HEK293 (cell line): ENCODE results near the gene SNCAIP.

Experiments
- ZNF580 ChIP-seq: fragments of 450-650 bp; formaldehyde crosslinking; IDR thresholded peaks from 2 replicates; pipeline ENCODE4 v1.5.1; 2016; ENCODE audit warnings: missing biosample characterization, missing genetic modification characterization
- ZNF626 ChIP-seq: fragments of 450-650 bp; sonication (Bioruptor Pico); formaldehyde crosslinking; IDR thresholded peaks from 2 replicates; pipeline ENCODE4 v1.5.1; 2018; ENCODE audit warnings: missing biosample characterization, missing genetic modification characterization, inconsistent platforms

DNA sequence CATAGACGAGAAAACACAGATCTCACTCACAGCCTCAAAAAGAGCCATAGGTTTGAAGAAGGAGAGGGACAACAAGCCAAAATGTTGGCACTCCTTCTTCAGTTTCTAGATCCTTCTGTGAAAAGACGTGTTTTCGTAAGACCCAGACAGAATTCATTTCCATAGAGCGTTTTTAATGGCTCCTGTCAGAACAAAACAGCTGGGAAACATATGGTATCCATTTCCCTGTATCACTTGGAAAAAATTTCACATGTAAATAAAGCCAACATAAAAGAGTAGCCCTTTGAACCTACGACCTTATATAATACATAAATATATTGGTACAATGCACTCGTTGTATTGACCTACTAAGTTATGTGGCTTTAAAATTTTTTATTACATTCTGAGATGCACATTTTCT lies 108.1 kb downstream of the SNCAIP start:
- TF ChIP-seq ZNF580: no peak
- no peak for TF ChIP-seq ZNF626 (tag by site-specific recombination)
